Embryonic facial prominence (tissue), 1 donor: ENCODE results near the gene EHD3.

Source experiments
- DNase-seq: peaks from one replicate; pipeline ENCODE4 v3.0.0-alpha.2; 2016; ENCODE audit errors: extremely low spot score

EHD3 gene

DNA sequence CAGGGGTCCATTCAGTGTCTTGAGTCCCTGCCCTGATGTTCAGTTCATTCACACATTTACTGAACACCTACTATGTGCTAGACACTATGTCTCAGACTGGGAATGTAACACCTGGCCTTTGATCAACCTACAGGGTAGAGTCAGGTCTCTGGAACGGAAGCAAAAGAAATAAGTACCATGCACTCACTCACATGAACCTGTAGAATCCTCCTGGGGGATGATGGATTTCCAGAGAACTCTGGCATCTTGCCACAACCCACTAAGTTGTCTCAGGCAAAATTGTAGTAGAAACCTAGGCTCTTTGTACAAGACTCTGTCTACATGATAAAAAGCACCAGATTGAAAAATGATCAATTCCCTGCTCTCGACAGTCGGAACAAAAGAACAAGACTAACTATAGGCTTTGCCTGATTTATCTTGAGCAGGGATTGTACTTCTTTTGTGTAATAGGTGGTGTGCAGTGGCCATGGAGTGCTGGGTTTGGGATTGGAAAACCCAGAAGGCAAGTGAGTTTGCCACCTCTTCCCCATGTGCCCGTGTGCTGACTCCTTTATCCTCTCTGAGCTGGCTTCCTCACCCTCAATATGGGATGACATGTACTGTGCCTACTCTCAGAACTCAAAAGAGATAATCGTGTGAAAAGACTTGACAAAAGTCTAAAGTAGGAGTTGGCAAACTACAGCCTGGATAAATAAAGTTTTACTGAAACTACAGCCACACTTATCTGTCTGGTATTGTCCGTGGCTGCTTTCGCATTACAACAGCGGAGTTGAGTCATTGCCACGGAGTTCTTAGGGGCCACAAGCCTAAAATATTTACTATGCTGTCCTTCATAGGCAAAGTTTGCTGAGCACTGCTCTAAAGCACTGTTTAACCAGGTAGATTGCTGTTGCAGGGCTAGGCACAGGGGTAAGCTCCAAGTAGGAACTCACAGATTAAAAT, 21.0 kb upstream of the EHD3 start:
- no peak for DNase-seq

DNA sequence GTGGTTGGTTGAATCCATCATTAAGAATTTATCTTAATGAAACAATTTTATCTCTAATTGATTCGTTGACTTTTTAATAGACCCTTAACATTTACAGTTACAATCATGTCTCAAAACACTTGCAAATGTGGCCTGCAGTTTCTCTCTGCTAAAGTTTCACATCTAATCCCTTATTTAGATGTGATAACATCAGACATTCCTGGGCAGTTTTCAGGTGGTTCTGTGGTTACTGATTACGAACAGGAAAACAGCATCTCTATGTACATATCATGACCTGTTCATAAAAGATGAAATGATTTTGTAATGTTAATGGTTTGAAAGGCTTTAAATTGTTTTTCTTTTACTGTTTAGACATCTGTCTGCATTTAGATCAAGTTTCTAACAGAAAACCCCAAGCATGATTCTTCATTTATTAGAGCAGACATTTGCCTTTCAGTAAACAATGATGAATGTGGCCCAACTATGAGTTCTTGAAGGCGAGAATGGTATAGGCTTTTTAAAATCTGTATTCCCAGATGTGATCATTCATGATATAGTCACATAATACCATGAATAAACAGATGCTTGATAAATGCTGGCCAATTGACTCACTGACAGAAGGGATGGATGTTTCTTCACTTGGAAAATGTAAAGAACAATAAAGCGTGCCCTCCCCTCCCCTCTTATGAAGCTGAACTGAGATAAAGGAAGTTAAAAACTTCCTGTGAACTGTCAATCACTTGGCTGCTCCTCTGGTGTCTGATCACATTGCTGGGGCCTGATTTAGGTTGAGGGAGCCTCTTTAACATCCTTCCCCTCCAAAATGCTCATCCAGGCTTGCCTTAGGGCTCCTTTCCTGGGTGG, 20.1 kb upstream of the EHD3 start:
- no peak for DNase-seq

DNA sequence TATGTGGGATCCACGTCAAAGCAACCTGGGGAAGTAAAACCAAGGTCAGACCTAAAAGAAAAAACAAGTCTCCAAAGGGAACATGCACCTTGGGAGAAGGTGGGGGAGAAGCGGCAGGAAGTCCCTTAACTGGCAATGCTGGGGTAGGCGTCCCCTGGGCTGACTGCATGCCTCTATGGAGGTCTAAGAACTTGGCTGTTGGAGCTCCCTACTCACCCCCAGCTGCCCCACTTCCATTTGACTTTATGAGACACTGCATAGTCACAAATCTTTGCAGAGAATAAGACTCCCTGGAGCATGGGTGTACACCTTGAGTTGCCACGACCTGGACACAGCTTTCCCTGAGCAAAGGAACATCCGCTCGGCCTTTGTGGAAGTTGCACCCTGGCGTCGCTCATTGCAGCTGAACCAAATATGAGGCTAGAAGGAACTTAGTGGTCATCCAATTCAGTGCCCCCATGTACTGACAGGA, 19.5 kb upstream of the EHD3 start:
- DNase-seq, result no peak

DNA sequence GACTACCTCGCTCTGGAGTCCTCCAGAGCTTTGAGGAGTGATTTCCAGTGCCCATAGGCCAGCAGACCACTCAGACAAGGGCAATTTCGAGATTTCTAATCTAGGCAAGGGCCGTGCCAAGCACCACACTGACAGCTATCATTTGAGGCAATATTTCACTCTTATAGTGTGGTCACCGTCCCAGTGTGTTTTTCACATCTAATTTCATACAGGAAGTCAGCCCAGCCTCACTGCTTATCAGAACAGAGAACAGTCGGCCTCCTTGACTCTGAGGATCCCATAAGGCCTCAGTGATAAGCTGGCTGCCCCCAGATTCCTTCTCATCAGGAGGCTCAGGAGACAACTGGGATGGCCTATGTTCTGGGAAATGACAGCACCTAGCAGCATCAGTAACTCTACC, 17.2 kb upstream of the EHD3 start:
- no peak for DNase-seq

DNA sequence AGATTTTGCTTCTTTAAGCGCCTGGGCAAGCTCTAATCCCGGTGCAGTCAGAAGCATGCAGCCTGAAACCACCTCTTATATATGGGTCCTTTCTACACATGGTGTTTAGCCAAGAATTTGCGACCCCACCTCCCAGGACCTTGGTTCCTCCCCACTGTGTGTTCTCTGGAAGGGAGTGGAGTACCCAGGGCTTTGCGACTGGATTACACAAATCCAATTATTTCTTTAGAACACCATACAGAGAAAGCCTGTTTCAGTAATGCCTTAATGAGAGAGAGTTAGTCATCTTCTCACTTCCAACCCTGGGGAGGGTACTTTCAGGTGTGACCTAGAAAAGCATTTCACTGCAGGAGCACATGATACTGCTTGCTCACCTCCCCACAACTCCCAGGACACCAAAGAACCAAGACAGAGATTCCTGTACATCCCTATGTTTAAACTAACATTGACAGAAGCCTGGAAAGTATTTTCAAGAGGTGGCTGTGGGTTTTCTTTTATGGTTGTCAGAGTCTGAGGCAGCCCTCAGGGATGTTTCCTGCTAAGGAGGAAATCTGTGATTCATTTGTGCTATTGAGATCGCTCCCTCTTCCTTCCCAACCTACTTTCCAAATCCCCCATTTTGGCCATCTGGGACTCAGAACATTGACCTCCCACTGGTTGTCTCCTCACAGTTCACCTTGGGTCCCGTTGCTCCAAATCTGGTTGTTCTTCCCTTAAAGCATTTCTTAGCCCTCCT, 16.3 kb upstream of the EHD3 start, which contains the start of gene CAPN14:
Gene CAPN14 (minus strand): TSS at position 51 of the 736 bp plus-strand sequence. CDS start 12,068 bp downstream, outside the sequence.
- DNase-seq, result no peak

DNA sequence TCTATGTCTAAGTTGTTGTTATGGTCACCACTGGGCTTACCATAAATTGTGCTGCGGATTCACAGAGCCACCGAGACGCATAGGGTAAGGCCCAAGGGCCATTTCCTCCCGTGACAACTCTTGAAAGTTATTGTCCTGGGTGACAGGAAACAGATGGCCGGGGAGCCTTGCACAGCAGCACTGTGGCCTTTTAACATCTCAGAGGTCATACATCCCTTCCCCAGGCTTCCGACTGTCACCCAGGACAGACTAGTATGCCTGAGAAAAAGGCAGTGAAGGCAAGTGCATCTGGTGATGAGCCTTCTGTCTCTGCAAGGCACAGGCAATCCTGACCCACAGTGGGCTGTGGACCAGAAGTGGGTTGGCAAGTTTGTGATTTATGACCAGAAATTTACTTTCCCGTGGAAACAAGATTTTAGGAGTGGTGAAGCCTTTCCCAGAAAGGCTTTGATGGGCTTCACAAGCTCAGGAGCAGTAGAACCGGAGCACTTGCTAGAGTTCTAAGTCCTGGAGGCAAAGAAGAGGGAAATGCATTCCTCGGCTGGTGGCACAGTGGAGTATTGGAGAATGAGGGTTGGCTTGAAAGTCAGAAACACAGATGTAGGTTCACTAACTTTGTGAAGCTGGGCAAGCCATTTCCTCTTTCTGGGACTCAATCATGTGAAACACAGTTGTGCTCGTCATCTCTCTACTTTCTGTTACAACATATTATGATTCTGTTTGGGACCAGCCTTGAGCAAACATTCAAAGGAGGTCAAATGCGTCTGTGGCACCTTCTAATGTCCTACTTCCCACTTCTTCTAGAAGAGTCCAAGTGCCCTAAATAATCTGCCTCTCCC, 14.6 kb upstream of the EHD3 start:
- no peak for DNase-seq

DNA sequence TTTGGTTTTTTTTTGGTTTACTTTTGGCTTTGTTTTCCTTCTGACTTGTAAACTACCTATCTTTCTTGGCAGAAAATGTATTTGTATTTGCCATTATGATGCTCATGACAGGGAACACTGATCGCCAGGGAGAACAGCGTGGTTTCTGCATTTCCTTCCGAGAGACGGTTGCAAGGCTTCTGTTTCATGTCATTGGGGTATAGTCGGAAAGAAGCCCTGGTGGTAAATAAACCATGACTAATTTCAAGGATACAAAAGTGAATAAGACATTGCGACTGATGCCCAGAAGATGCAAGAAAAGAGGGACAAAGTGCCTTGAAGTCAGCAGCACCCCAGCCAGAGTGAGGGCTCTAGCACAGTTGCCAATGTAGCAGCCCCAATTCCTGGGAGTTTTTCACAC, 12.4 kb upstream of the EHD3 start:
- DNase-seq, result no peak

DNA sequence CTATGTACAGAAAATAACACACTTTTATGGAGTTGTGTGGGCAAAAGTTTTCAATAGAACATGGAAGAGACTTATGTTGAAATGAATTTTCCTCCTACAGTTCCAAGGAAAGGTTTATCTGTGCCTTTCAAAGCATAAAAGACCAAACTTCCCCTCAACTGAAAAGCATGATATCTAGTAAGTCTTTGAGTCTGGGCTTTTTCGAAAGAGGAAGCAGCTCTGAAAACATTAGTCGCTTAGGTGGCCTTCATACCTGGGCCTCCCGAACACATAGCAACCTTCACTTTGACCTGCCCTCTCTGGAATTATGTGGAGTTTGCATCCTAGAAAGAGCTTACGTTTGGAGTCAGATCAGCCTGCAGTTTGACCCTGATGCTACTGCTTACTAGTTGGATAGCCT, 11.9 kb upstream of the EHD3 start:
- no peak for DNase-seq

DNA sequence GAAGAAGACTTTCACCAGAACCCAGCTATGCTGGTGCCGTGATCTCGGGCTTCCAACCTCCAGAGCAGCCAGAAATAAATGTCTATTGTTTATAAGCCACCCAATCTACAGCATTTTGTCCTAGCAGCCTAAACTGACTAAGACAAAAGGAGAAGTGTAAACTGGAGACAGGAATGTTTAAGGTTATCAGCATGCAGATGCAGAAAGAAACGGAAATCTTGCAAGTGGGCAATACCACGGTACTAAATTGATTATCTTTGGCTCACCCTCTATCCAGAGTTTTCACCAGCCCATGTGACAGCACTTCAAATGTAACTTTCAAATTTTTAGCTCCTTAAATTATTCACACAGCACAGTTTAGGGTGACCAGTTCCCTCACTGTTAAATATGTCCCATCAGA, 10.9 kb upstream of the EHD3 start:
- DNase-seq, result no peak

DNA sequence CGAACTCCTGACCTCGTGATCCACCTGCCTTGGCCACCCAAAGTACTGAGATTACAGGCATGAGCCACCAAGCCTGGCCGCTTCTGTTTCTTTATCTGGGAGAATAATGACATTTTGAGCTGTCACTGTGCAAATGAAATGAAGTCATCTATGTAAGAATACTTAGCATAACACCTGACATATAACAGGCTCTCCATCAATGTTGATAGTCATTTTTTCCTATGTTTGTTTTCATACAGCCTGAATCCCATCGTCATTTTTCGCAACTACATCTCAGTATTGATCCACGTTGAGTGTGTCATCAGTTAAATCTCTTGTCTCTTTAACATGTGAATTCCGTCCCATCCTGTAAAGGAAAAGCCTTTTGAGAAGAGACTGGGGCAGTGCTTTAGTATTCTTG, 10.2 kb upstream of the EHD3 start:
- no peak for DNase-seq

DNA sequence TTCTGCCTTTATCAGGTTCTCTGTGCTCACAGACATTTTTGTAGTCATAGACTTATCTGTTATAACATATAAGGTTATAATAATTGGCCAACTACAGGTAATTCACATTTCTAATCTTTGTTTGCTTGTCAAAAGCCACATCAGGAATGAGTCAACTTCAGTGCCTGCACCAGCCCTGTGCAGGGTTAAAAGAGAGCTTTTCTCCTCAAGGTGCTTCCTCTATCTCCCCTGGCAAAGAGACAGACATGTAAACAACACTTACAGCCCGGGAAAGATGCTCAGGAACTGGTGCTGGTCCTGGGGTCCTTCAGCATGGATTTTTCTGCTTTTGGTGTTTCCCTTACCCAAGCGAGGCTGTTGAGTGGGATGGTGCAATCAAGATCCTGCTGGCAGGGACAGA, 7.7 kb upstream of the EHD3 start:
- DNase-seq, result no peak

DNA sequence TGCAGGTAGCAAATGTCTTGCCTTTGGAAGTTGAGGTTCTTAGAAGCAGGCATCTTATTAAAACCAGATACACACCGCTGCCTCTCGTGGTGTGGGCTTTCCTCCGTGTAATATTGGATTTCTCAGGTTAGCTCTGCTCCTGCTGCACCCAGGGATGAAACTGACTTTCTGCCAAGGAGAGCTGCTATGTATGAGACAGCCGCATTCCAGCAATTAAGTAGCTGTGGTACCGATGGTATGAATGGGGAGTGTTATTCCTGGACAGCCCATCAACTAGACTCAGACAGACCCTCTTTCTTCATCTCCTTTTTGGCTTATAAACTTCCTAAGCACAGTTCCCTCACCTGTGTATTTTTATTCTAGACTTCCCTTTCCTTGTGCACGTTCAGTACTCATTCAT, 6.8 kb upstream of the EHD3 start:
- DNase-seq, result no peak

DNA sequence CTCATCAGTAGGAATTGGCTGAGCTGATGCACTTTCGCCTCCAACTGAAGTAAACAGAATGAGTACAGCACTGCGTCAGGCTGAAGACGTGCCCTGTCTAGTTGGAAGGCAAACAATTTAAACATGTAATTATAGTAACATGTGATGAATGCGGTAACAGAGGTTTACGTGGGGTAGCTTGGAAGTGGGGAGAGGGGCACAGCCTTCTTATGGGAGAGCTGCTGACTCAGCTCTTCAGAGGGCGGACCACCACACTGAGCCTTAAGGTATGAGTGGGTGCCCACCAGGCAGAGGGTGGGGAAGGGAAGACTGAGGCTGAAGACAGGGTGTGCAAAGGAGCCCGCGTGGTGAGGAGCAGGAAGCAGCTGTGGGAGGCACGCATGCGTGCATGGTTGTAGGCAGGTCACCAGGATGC, 6.2 kb upstream of the EHD3 start:
- no peak for DNase-seq

DNA sequence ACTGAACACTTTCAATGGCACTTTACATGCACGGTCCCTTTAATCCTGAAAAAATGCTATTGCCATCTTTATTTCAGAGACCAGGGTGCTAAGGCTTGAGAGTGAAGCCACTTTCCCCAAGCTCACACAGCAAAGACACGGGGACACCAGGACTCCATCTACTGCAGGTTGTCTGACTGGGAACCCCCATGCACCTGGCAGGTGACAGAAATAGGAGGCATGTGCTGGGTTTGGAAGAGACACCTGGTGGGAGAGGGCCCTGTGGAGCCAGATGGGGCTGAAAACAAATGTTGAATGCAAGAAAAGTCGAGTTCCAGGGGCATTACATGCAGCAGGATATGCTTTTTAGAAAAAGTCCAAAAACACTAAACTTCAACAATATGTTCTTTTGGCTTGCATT, 5.2 kb upstream of the EHD3 start:
- no peak for DNase-seq

DNA sequence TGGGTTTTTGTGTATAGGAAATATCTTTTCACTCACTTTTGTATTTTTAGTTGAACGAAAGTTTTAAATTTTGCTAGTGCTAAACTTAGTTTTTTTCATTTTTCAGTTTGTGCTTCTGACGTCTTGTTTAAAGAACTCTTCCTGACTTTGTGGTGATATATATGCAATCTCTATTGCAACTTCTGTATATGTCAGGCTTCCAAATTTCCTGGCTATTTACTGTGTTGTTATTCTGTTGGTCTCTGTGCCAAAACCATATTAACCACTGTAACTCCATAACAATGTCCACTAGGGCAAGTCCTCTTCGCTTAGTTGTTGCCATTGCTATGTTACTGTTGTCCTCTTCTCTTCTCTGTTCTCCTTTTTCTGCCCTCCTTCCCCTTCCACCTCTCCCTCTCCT, 3.2 kb upstream of the EHD3 start:
- no peak for DNase-seq

DNA sequence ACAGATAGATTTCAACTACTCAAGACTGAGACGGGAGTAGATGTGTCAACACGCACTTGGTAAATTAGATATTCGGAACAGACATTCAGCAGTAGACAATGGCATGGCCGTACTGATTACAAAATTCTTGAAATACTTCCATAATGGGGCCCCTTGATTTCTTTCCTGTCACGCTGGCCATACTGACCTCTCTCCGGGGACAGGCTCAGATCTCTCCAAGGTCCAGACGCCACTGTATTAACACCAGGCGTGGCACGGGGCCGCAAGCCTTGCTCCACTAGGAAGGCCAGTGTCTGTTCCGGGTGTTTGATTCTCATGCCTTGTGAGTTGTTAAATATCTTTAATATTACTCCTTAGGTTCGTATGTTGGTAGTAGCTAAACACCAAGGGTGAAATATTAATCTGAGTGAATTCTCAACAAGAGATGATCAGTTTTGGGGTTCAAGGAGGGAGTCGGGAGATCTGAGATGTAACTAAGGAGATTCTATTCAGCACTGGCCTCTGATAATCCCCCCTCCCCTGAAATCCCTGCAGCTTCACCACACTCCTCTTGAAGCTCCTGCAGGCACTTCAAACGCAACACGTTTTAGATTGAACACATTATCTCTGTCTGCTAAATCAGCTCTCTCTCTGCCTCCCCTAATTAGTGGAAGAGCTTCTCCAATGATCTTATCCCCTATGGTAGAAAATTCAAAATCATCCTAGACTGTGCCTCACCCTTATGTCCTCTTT, 2.2 kb upstream of the EHD3 start:
- no peak for DNase-seq

DNA sequence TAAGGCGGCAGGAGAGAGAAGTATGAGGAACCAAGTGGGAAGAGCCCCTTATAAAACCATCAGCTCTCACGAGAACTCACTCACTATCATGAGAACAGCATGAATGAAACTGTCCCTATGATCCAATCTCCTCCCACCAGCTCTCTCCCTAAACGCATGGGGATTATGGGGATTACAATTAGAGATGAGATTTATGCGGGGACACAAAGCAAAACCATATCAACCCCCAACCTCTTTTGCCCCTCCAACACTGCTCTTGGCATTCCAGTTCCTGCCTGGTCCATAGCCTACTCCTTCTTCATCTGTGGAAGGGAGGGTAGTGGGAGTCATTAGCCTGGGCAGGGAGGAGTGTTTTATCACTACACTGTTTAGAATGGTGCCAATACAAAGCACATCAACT, 1.4 kb upstream of the EHD3 start:
- no peak for DNase-seq

DNA sequence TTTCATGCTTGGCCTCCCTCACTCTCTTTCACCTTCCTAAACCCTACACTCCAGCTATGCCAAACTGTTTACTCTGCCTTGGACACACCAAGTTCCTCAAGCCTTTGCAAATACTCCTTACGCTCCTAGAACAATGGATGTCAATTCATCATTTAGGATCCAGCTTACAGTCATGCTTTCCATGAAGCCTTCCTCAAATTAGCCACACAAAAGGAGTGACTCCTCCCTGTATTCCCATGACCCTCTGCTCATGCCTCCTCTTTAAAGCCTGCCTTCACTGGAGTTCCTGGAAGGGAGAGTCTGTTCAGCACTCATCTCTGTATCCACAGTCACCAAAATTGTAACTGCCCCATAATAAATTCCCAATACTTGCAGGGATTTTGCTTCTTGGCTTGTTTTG, 721 bp upstream of the EHD3 start:
- DNase-seq, result no peak

DNA sequence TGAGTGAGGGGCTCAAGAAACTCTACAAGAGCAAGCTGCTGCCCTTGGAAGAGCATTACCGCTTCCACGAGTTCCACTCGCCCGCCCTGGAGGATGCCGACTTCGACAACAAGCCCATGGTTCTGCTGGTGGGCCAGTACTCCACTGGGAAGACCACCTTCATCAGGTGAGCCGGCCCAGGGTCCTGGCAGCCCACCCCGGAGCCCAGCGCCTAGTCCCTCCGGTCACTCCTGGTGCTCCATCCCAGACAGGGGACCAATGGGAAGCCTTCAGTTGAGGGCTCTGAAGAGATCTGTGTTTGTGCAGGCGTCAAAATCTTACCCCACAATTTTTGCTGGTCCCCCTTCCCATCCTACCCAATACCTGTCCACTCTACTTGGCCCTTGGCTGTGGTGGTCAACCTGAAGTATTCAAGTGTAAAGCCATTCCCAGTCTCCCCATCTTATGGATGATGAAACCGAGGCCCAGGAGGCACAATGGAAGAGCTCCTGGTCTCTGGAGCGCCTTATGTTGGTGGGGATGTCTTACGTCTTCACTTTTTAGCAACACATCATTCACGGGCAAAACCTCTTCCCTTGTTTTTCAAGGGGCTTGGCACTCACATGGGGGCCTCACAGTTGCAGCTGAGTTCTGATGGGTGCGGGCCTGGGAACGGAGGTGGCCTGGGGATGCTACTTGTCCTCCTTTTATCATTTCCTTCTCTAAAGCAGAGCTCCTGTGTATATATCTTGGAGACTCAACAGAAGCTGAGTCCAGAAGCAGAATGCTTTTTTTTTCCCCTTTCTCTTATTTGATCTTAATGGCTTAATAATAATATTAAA, 941 bp downstream of the EHD3 start:
- no peak for DNase-seq

DNA sequence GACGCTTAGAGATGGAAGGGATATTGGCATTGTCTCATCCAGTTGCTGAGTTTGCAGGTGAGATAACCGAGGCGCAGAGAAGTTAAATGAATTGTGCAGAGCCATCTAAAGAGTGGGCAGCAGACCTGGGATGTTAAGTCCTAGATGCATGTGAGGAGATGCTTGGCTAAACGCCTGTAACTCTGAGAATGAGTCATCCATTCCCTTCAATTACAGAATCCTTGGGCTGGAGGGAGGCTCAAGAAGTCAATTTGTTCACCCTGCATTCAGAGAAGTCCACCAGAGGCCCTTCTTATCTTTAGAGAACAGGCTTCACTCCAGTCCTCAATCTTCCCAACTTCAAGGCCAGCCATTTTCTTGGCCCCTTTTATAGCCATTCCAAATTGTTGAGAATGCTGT, 1.6 kb downstream of the EHD3 start:
- no peak for DNase-seq
